ENCODE results near the gene NADK2.

NADK2 gene

DNA sequence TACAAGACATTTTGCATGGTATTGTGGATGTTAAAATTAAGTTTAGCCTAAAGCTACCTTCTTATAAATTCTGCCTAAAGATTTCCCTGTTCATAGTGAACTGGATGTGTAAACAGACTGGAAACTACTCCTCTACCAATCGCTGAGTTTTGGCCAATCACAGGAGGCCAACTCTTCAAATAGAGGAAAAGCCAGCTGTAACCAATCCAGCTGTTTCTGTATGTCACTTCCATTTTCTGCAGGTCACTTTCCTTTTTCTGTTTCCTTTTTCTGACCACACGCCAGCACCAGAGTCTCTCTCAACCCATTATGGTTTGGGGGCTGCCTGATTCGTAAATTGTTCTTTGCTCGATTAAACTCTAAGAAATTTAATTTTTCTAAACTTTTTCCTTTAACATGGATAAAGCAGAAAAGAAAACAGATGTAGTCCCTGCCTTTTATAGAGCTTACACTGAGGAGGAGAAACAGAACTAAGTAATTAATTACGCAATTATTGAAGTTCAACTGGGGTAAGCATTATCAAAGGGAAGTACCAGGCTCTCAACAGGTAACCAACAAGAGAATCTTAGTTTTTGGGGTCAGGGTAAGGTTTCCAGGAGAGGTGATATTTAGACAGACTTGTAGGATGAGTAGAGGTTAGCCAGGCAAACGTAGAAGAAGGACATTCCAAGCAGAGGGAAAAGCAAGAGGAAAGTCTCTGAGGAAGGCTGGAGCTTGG, 32.2 kb upstream of the NADK2 start:
- TF ChIP-seq, protein P1, sequence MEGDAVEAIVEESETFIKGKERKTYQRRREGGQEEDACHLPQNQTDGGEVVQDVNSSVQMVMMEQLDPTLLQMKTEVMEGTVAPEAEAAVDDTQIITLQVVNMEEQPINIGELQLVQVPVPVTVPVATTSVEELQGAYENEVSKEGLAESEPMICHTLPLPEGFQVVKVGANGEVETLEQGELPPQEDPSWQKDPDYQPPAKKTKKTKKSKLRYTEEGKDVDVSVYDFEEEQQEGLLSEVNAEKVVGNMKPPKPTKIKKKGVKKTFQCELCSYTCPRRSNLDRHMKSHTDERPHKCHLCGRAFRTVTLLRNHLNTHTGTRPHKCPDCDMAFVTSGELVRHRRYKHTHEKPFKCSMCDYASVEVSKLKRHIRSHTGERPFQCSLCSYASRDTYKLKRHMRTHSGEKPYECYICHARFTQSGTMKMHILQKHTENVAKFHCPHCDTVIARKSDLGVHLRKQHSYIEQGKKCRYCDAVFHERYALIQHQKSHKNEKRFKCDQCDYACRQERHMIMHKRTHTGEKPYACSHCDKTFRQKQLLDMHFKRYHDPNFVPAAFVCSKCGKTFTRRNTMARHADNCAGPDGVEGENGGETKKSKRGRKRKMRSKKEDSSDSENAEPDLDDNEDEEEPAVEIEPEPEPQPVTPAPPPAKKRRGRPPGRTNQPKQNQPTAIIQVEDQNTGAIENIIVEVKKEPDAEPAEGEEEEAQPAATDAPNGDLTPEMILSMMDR (IDR thresholded peaks at IDR 0.05; ENCODE audit: borderline replicate concordance, insufficient read depth, low read depth, low read length), result no peak
- H3K4me3 ChIP-seq (ENCODE audit: low read depth, low read length), result no peak overlapping the region

DNA sequence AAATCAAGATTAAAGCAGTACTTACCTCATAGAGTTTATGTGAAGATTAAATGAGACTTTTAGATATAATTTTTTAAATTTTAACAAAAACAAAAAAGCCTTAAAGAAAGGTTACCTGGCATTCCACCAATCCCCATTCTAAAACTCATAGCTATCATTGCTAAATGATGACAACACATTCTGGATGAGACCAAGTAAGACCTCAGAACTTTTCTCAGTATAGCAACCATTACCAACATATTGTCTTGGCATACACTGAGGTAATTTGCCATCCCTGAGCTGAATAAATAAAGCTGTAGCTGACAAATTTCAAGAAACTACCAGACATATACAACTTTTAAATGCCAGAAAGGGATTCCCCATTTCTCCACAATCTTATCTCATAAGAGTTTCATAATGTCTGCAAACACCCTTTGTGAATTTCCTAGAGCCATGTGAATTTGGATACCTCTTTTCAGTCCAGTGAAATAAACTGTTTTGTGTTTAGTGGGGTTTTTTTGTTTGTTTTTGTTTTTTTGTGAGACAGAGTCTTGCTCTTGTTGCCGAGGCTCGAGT, 30.5 kb upstream of the NADK2 start:
- TF ChIP-seq, protein P1 (IDR thresholded peaks at IDR 0.05; ENCODE audit: borderline replicate concordance, insufficient read depth, low read depth, low read length), result no peak
- no peak overlapping the region for H3K4me3 ChIP-seq (ENCODE audit: low read depth, low read length)

DNA sequence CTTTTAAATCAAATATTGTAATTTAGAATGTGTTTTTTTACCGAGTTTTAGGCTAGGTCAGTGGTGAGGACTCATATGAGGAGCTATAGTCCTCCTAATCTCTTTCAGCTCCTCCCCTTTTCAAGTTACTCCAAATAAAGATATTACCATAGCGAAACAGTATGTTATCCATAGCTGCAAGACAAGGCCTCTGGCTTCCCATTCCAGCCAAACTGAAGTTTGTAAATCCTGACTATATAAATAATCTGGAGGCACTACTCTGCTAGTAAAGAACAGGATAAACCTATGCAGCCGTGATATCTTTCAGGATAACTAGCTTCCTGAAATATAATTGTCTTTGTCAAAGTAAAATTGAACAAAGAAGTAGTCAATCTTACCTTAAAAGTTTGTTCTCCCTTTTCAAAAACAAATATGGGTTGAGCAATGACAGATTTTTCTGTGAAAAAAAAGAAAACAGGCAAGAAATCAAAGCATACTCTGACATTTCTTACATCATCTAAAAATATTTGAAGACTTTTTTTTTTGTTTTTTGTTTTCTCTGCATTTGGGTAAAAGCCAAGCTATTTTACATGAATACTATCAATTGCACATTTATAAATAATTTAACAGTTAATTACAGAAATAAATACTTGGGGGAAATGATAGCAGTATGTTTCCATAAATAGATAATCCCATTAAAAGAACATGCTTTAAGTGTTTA, 29.3 kb upstream of the NADK2 start:
- TF ChIP-seq, protein P1 (IDR thresholded peaks at IDR 0.05; ENCODE audit: borderline replicate concordance, insufficient read depth, low read depth, low read length), result no peak

DNA sequence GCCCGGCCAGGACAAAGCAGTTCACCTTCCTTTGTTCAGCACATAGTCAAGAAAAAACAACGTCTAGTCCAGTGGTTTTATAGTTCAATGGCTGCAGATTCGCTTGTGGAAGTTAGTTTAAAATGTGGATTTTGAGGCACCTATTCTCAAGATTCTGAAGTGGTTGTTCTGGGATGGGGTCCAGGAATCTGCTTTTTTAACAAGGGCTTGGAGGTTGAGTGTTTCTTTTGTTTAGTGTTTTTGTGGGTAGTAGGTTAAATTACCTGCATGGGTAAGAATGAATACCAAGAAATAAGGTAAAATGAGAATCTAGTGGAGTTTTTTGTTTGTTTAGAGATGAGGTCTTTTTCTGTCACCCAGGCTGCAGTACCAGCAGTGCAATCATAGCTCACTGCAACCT, 28.4 kb upstream of the NADK2 start:
- no peak overlapping the region for H3K4me3 ChIP-seq (ENCODE audit: low read depth, low read length)
- TF ChIP-seq, protein P1 (IDR thresholded peaks at IDR 0.05; ENCODE audit: borderline replicate concordance, insufficient read depth, low read depth, low read length), result no peak

More for the DNA sequence above, 29.3 kb upstream of the NADK2 start:
- no peak overlapping the region for H3K4me3 ChIP-seq (ENCODE audit: low read depth, low read length)

DNA sequence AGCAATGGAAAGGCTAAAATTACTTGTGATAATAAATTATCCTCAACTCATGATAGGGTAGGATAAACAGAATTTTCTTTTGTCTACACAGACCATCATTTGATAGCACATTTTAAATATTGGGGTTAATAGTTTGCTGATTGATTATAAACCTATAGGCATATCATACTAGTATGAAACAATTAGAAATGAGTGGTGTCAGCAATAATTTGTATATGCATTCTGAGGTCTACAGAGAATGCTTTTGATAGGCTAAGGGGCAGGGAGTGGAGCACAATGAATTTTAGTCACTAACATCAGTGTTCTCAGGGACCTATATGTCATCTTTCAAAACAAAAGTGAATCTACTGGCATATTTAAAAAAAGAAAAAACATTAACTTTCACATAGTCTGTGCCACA, 27.8 kb upstream of the NADK2 start:
- TF ChIP-seq, protein P1 (IDR thresholded peaks at IDR 0.05; ENCODE audit: borderline replicate concordance, insufficient read depth, low read depth, low read length), result no peak
- H3K4me3 ChIP-seq (ENCODE audit: low read depth, low read length), result no peak overlapping the region

DNA sequence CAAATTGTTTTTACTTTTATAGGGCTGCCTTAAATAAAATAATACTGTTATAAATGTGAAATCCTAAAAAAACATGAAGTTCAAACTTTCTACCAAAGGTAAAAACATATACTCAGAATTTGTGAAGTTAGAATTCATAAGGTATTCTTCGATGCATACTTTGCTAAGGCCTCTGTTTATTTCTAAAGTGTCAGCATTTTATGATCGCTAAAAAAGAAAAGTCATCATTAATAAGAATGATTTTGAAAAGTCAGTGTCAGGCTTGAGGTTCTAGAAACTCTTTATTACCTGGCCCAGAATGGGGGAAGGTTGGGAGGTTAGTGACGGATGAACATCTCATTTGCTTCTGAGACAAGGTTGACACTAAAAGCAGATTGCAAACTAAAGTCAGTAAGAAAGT, 26.2 kb upstream of the NADK2 start:
- no peak overlapping the region for H3K4me3 ChIP-seq (ENCODE audit: low read depth, low read length)
- TF ChIP-seq, protein P1 (IDR thresholded peaks at IDR 0.05; ENCODE audit: borderline replicate concordance, insufficient read depth, low read depth, low read length), result no peak
